Measurements from ENCODE around the gene ADAMTSL5. TPM values are rescaled to one million over a fixed set of nuclear protein-coding genes. Genes with fewer than 3 reads are reported as not detected.

Gene ADAMTSL5
- total RNA-seq, 1 donor from 2014 or later, result not detected

- intact Hi-C loops (cut with micrococcal nuclease), result loop anchor here (10.0 kb wide), 1 partner anchor 303 kb away; no protein-coding TSS in a partner anchor
- Mint-ChIP-seq H3K27me3 (peaks cover 3% of the 10 kb centered on the region), H3K4me1 (peaks cover 3% of the 10 kb centered on the region), H3K27ac (no peak overlapping the region), H3K36me3 (ENCODE audit: low read depth) (peaks cover 2% of the 10 kb centered on the region), H3K4me3 (no peak overlapping the region), H3K9me3 (no peaks in the 10 kb centered on the region)
- no peak for ATAC-seq (ENCODE audit: low read depth)
- no peak for DNase-seq
- POLR2A ChIA-PET, result interaction anchor here (0.7 kb wide), 1 partner anchor 10 kb away, joined by 10 read pairs; no protein-coding TSS in a partner anchor
- CTCF ChIA-PET, result no interaction called here
- TF ChIP-seq, protein P1, sequence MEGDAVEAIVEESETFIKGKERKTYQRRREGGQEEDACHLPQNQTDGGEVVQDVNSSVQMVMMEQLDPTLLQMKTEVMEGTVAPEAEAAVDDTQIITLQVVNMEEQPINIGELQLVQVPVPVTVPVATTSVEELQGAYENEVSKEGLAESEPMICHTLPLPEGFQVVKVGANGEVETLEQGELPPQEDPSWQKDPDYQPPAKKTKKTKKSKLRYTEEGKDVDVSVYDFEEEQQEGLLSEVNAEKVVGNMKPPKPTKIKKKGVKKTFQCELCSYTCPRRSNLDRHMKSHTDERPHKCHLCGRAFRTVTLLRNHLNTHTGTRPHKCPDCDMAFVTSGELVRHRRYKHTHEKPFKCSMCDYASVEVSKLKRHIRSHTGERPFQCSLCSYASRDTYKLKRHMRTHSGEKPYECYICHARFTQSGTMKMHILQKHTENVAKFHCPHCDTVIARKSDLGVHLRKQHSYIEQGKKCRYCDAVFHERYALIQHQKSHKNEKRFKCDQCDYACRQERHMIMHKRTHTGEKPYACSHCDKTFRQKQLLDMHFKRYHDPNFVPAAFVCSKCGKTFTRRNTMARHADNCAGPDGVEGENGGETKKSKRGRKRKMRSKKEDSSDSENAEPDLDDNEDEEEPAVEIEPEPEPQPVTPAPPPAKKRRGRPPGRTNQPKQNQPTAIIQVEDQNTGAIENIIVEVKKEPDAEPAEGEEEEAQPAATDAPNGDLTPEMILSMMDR (IDR thresholded peaks at IDR 0.05), result no peak
Observed at GRCh38 chr19:1461862-1462261, 51.0 kb downstream of the ADAMTSL5 start.

GRCh38 chr19:1460033-1460995, 52.5 kb downstream of the ADAMTSL5 start:
- Mint-ChIP-seq H3K4me1 (peaks cover 6% of the 10 kb centered on the region), H3K27ac (no peak overlapping the region), H3K9me3 (no peaks in the 10 kb centered on the region), H3K36me3 (ENCODE audit: low read depth) (peaks cover 2% of the 10 kb centered on the region), H3K27me3 (peaks cover 8% of the 10 kb centered on the region), H3K4me3 (no peak overlapping the region)
- ChIA-PET POLR2A (no interaction called here), CTCF (no interaction called here)
- ATAC-seq (ENCODE audit: low read depth), result no peak
- DNase-seq, result no peak
- intact Hi-C loops (cut with micrococcal nuclease), result loop anchor here (10.0 kb wide), 1 partner anchor 304 kb away; no protein-coding TSS in a partner anchor
- TF ChIP-seq, protein P1 (IDR thresholded peaks at IDR 0.05), result no peak

DNA sequence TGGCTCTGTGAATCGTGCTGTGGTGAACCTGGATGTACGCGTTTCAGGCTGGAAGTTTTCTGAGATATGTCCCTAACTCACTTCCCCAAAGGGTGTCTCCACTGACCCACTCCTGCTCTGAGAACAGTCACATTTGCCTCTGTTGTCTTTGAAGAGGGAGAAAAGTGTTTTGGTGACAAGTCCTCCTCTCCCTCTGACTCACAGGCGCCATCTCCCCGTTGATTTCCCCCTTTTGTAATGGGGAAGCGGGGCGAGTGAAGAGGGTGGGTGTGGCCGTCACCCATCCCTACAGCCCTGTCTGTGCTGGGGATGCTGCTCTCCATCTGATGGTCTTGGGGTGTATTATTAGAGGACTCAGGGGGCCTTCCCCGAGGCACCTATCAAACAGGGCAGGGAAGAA, 53.3 kb downstream of the ADAMTSL5 start:
- Mint-ChIP-seq H3K4me1 (peaks cover 11% of the 10 kb centered on the region), H3K4me3 (no peak overlapping the region), H3K9me3 (no peaks in the 10 kb centered on the region), H3K36me3 (ENCODE audit: low read depth) (peaks cover 2% of the 10 kb centered on the region), H3K27me3 (peaks cover 11% of the 10 kb centered on the region), H3K27ac (no peak overlapping the region)
- no peak for ATAC-seq (ENCODE audit: low read depth)
- DNase-seq, result no peak
- POLR2A ChIA-PET, result no interaction called here
- CTCF ChIA-PET, result no interaction called here
- TF ChIP-seq, protein P1 (IDR thresholded peaks at IDR 0.05), result no peak
- intact Hi-C loops (cut with micrococcal nuclease), result no loop called here

DNA sequence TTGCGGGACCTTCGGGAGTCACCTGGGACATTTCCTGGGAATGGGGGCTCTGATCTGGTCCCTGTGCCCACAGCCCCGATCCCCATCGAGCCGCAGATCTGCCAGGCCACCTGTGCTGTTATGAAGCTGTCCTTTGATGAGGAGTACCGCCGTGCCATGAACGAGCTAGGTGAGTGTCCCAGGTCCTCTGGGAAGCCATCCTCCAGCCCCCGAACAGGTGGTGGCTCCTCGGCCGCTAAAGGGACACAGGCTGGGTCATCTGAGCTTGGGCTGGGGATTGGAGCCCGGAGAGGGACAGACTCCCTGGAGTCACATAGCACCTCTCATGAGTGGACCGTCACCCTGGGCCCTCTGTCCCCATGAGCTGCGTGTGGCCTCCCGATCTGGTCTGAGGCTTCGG, 54.9 kb downstream of the ADAMTSL5 start:
- Mint-ChIP-seq H3K4me3 (no peak overlapping the region), H3K27me3 (peaks cover 15% of the 10 kb centered on the region), H3K27ac (no peak overlapping the region), H3K9me3 (no peaks in the 10 kb centered on the region), H3K36me3 (ENCODE audit: low read depth) (peaks cover 2% of the 10 kb centered on the region), H3K4me1 (peaks cover 17% of the 10 kb centered on the region)
- ATAC-seq (ENCODE audit: low read depth) (no peak), DNase-seq (no peak)
- ChIA-PET CTCF (no interaction called here), POLR2A (interaction anchor here (0.6 to 0.7 kb wide), 2 partner anchors 14 to 15 kb away, joined by 5 to 6 read pairs; no protein-coding TSS in a partner anchor)
- TF ChIP-seq, protein P1 (IDR thresholded peaks at IDR 0.05), result no peak
- intact Hi-C loops (cut with micrococcal nuclease), result no loop called here

- H3K4me3 Mint-ChIP-seq, result no peak overlapping the region
- H3K4me1 Mint-ChIP-seq, result peaks cover 17% of the 10 kb centered on the region
- H3K36me3 Mint-ChIP-seq (ENCODE audit: low read depth), result peaks cover 2% of the 10 kb centered on the region
- DNase-seq (no peak), ATAC-seq (ENCODE audit: low read depth) (no peak)
- CTCF ChIA-PET, result no interaction called here
- H3K27ac Mint-ChIP-seq, result no peak overlapping the region
- H3K27me3 Mint-ChIP-seq, result peaks cover 21% of the 10 kb centered on the region
- no peaks in the 10 kb centered on the region for H3K9me3 Mint-ChIP-seq
- TF ChIP-seq, protein P1 (IDR thresholded peaks at IDR 0.05), result no peak
- intact Hi-C loops (cut with micrococcal nuclease), result no loop called here
- POLR2A ChIA-PET, result interaction anchor here (0.7 kb wide), 1 partner anchor 15 kb away, joined by 5 read pairs; no protein-coding TSS in a partner anchor
Observed at GRCh38 chr19:1457031-1457739, 55.6 kb downstream of the ADAMTSL5 start.

Measured in activated B cell treated with CpG ODN at 0.5 μM for 24 hours (primary cell).